HFFc6 (cell line): ENCODE measurements around the gene NGLY1. TPM values are rescaled to one million over a fixed set of nuclear protein-coding genes. Genes with fewer than 3 reads are reported as not detected.

Experiments used
- DNase-seq: peaks from one replicate; pipeline ENCODE4 v3.0.0-alpha.2; 2018
- H3K27ac Mint-ChIP-seq: 2 replicates; pipeline ENCODE4 v1.8.0; 2020; ENCODE audit warnings: mild to moderate bottlenecking, mixed read lengths
- H3K27me3 Mint-ChIP-seq: 2 replicates; pipeline ENCODE4 v1.8.0; 2021; ENCODE audit warnings: mild to moderate bottlenecking, moderate library complexity, mixed read lengths; ENCODE audit not compliant: insufficient read depth
- H3K36me3 Mint-ChIP-seq: 2 replicates; pipeline ENCODE4 v1.8.0; 2021; ENCODE audit warnings: low read depth, mixed read lengths
- H3K4me1 Mint-ChIP-seq: 2 replicates; pipeline ENCODE4 v1.8.0; 2020; ENCODE audit warnings: low read depth, mixed read lengths
- H3K4me3 Mint-ChIP-seq: 2 replicates; pipeline ENCODE4 v1.8.0; 2020; ENCODE audit warnings: mild to moderate bottlenecking, moderate library complexity, mixed read lengths
- H3K9me3 Mint-ChIP-seq: 2 replicates; pipeline ENCODE4 v1.8.0; 2020; ENCODE audit warnings: mild to moderate bottlenecking, mixed read lengths
- CTCF ChIP-seq: fragments of 200-600 bp; sonication (generic); IDR thresholded peaks from 2 replicates; pipeline ENCODE4 v1.5.0; 2021; ENCODE audit warnings: antibody characterized with exemption, mild to moderate bottlenecking
- long read RNA-seq: library from polyadenylated mRNA; unstranded; transcript quantifications from one replicate; pipeline ENCODE4 v2.0.0, GENCODE V29; 2019
- total RNA-seq, 6 experiments: library from RNA; stranded (reverse); fragmentation: NEBNext Ultra II Directional; extraction: Animal tissue kit (Norgen Biotek cat#: 25700); gene quantifications; 2 replicates in 1 of 6; 3 replicates in 5 of 6; pipeline ENCODE4 v1.2.3, GENCODE V29; 2021

Gene NGLY1
- 10 to 100 TPM; 21.7 to 27.6 (median 24.3) TPM for total RNA-seq
- long read RNA-seq, transcript NGLY1-202 (12 exons, 2,473 nt) = major isoform, 32 of 60 reads
- long read RNA-seq, transcript NGLY1-204 (11 exons, 2,024 nt) = minor isoform, 8 of 60 reads
- long read RNA-seq, partial matches to known transcripts = 3 of 60 reads
- long read RNA-seq, other reads (novel, unspliced or antisense) = 16 of 60 reads

DNA sequence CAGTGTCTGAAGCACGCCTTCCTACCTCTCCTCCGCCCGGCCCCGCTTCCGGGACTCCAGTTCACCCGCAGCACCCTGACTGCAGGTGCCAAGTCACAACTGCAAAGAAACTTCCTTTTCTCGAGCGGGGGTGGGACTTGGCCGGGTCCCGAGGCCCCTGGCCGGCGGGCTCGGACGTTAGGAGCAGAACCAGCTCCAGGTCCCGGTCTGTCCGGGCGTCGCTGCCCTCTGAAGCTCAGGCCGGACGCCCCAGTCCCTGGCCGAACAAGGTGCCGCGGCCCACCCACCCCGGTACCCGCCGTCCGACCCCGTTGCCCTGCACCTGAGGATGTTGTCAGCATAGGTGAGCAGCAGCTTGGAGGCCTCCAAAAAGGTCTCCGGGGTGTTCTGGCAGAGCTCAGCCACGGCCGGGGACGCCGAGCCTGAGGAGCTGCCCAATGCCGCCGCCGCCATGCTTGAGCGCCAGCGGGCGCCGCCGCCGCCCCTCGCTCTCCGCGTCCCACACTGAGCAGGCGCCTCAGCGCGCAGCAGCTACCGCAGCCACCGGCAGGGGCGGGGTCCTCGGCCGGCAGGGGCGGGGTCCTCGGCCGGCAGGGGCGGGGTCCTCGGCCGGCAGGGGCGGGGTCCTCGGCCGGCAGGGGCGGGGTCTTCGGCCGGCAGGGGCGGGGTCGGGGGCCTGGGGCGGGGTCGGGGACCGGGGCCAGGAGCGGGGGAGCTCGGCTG, at the start of gene NGLY1:
Gene NGLY1, minus strand, starts transcription at position 506 of the 723 bp plus-strand sequence. Its CDS starts 53 bp downstream, at position 453.
- peak; percentile 73 for DNase-seq
- Mint-ChIP-seq H3K27me3 (no peaks in the 10 kb centered on the region), H3K4me3 (peak within 1 kb of the TSS; percentile 92), H3K4me1 (peaks cover 33% of the 10 kb centered on the region), H3K36me3 (no peaks in the 10 kb centered on the region), H3K27ac (peak within 1 kb of the TSS; percentile 77), H3K9me3 (no peaks in the 10 kb centered on the region)
- TF ChIP-seq CTCF = peak; percentile 51

DNA sequence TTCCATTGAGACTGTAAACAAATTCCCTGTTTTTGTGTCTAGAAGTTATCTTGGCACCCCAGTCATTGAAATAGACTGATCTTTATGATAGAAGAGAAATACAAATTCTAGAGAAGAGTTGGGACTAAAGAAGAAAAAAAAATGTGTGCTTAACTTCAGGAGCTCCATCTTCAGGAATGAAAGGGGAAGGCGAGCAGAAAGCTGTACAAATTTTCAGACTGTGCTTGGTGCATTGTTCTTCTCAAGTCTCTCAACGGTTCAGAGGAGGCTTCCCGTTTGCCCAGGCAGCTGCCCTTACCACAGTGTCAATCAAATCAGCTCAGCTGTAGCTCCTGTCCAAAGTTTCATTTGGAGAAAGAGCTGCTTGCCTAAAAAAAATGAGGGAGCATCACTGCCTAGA, 48.3 kb upstream of the NGLY1 start:
- TF ChIP-seq CTCF = peak; percentile 54; the same call in 1 of the 2 replicates
- no peaks in the 10 kb centered on the region for H3K36me3 Mint-ChIP-seq
- no peak overlapping the region for H3K27ac Mint-ChIP-seq
- no peak overlapping the region for H3K4me3 Mint-ChIP-seq
- no peaks in the 10 kb centered on the region for H3K4me1 Mint-ChIP-seq
- DNase-seq = peak; percentile 33
- peaks cover 3% of the 10 kb centered on the region for H3K27me3 Mint-ChIP-seq
- no peaks in the 10 kb centered on the region for H3K9me3 Mint-ChIP-seq

DNA sequence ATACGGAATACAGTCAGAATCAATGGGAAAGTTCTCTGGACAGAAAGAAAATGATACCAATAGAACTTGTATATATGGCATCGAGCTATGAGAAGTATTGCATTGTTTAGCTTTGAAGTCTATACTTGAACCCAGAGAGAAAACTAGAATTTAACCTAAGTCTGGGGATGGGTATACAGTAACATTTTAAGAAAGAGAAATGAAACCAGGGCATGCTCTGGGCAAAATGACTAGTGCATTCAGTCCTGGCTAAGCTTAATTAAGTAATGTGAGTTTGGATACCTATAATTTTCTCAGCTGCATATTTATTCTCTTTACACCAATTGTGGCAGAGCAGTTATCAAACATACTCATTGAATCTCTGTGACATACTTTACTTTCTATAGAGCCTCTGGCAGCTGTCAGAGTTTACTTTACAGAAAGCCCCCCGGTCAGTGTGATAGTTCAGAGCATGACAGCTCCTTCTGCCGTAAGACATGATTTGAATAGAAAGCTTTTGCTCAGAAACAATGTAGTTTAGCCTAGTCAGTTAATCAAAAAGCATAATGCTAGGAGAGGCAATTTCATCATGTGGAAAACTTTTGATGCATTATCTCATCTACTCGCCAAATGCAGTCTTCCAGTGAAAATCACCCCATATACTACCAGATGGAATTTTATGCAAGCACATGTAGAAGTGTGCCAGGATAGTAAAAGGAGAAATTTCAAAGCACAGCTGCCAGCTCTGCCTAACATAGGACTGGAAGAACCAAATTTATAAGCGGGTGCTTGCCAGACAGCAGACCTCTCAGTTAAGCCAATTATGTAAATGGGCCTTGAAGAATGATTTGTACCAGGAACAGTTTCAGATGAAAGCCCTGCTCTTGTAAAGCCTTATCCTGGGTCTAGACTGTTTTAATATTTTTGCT, 47.4 kb upstream of the NGLY1 start:
- Mint-ChIP-seq H3K9me3 (no peaks in the 10 kb centered on the region), H3K27me3 (peaks cover 4% of the 10 kb centered on the region), H3K4me3 (no peak overlapping the region), H3K36me3 (no peaks in the 10 kb centered on the region), H3K27ac (no peak overlapping the region), H3K4me1 (no peaks in the 10 kb centered on the region)
- TF ChIP-seq CTCF = no peak
- no peak for DNase-seq

DNA sequence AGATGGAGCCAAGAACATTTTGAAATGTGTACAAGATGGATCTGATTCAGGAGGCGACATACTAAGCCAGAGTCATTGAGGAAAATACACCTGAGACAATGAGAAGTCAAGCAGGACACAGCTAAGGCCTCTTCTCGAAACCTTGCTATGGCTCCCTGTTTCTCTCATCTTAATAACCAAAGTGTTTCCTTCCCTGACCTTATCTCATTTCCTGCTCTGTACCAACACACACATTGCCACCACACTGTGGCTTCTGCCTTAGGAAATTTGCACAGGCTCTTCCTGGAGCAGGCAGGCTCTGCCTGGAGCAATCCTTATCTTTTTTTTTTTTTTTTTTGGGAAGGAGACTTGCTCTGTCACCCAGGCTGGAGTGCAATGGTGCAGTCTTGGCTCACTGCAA, 43.3 kb upstream of the NGLY1 start:
- H3K4me3 Mint-ChIP-seq = no peak overlapping the region
- no peaks in the 10 kb centered on the region for H3K9me3 Mint-ChIP-seq
- no peak for TF ChIP-seq CTCF
- peaks cover 2% of the 10 kb centered on the region; the same call in 1 of the 2 replicates for H3K27me3 Mint-ChIP-seq
- H3K36me3 Mint-ChIP-seq = no peaks in the 10 kb centered on the region
- H3K27ac Mint-ChIP-seq = no peak overlapping the region
- H3K4me1 Mint-ChIP-seq = no peaks in the 10 kb centered on the region; the same call in 1 of the 2 replicates
- DNase-seq = no peak

GRCh38 chr3:25823314-25823713, 40.1 kb upstream of the NGLY1 start:
- H3K4me1 Mint-ChIP-seq = peaks cover 17% of the 10 kb centered on the region
- TF ChIP-seq CTCF = no peak
- H3K4me3 Mint-ChIP-seq = no peak overlapping the region
- peaks cover 2% of the 10 kb centered on the region; the same call in 1 of the 2 replicates for H3K27me3 Mint-ChIP-seq
- H3K27ac Mint-ChIP-seq = no peak overlapping the region
- no peaks in the 10 kb centered on the region for H3K9me3 Mint-ChIP-seq
- DNase-seq = no peak
- no peaks in the 10 kb centered on the region for H3K36me3 Mint-ChIP-seq
